ENCODE measurements around the gene A3GALT2. TPM values are rescaled to one million over a fixed set of nuclear protein-coding genes. Genes with fewer than 3 reads are reported as not detected.

The A3GALT2 gene
- total RNA-seq, 1 experiment from 2014 or later = not detected

GRCh38 chr1:33280091-33280661, 40.7 kb downstream of the A3GALT2 start:
- no peaks in the 10 kb centered on the region for H3K27me3 ChIP-seq (ENCODE audit: control insufficient read depth, insufficient read depth, low read length)
- no peaks in the 10 kb centered on the region for H3K9me3 ChIP-seq (ENCODE audit: control insufficient read depth, insufficient read depth, low read depth, low read length)
- POLR2A ChIA-PET = no interaction called here
- in situ Hi-C loops (cut with HindIII; ENCODE audit: low pct_unique_long_range_greater_than_20kb, low sequenced_read_pairs) (no loop called here), intact Hi-C loops (cut with micrococcal nuclease; ENCODE audit: unreplicated experiment) (no loop called here)
- H3K4me3 ChIP-seq (ENCODE audit: low read depth in 2 of 2, low read length in 2 of 2) = no peak overlapping the region
- ATAC-seq (no peak), DNase-seq (ENCODE audit: low read depth, low spot score) (no peak)
- no peaks in the 10 kb centered on the region for H3K36me3 ChIP-seq (ENCODE audit: control insufficient read depth, insufficient read depth, low read length)
- CTCF ChIA-PET = no interaction called here
- no peaks in the 10 kb centered on the region for H3K4me1 ChIP-seq (ENCODE audit: control insufficient read depth, insufficient read depth, low read length)
- no peak overlapping the region for H3K27ac ChIP-seq (ENCODE audit: low read length)
- no peak for TF ChIP-seq REST (IDR thresholded peaks at IDR 0.05; ENCODE audit: insufficient read depth in 1 of 2, low read depth in 2 of 2, low read length in 1 of 2)
- no TSS peak for BruUV-seq (replicated peaks)

DNA sequence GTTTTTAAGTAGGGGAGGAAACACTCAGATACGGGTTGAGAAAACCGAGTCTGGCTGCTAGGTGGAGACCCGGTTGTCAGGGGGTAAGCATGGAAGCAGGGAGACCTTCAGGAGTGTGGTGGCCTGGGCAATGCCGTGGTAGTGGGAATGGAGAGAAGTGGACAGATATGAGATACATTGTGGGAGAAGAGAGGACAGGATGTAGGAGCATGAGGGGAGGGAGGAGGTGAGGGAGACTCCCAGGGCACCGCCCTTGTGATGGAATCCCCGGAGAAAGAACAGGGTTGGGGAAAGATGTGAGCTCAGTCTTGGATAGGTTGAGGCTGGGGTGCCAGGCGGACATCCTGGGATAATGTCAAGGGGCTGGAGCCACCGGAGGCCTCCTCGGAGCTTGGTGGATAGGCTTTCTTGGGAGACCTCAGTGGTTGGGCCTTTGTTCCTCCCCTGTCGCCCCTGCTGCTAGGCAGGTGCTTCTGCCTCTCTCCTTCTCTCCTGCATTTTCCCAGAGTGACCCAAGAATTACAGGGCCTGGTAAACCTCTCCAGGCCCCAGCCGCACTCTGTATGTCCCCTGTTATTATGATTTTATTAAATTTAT, 43.3 kb downstream of the A3GALT2 start:
- no TSS peak for BruUV-seq (replicated peaks)
- ChIA-PET CTCF (no interaction called here), POLR2A (no interaction called here)
- in situ Hi-C loops (cut with HindIII; ENCODE audit: low pct_unique_long_range_greater_than_20kb, low sequenced_read_pairs) = no loop called here
- no peaks in the 10 kb centered on the region for H3K27me3 ChIP-seq (ENCODE audit: control insufficient read depth, insufficient read depth, low read length)
- no peaks in the 10 kb centered on the region for H3K4me1 ChIP-seq (ENCODE audit: control insufficient read depth, insufficient read depth, low read length)
- DNase-seq (ENCODE audit: low read depth, low spot score) = no peak
- no peaks in the 10 kb centered on the region for H3K9me3 ChIP-seq (ENCODE audit: control insufficient read depth, insufficient read depth, low read depth, low read length)
- no peak overlapping the region for H3K4me3 ChIP-seq (ENCODE audit: low read depth in 2 of 2, low read length in 2 of 2)
- intact Hi-C loops (cut with micrococcal nuclease; ENCODE audit: unreplicated experiment) = no loop called here
- ATAC-seq = no peak
- TF ChIP-seq CTCF (IDR thresholded peaks at IDR 0.05) = no peak
- H3K27ac ChIP-seq (ENCODE audit: low read length) = no peak overlapping the region
- H3K36me3 ChIP-seq (ENCODE audit: control insufficient read depth, insufficient read depth, low read length) = no peaks in the 10 kb centered on the region

- H3K4me3 ChIP-seq (ENCODE audit: low read depth in 2 of 2, low read length in 2 of 2) = no peak overlapping the region
- BruUV-seq (replicated peaks) = no TSS peak
Observed at GRCh38 chr1:33276573-33277298, 44.2 kb downstream of the A3GALT2 start.

More at GRCh38 chr1:33276573-33277298, 44.2 kb downstream of the A3GALT2 start:
- no peak for ATAC-seq
- no peaks in the 10 kb centered on the region for H3K27me3 ChIP-seq (ENCODE audit: control insufficient read depth, insufficient read depth, low read length)
- ChIA-PET CTCF (no interaction called here), POLR2A (no interaction called here)
- DNase-seq (ENCODE audit: low read depth, low spot score) = no peak
- H3K36me3 ChIP-seq (ENCODE audit: control insufficient read depth, insufficient read depth, low read length) = no peaks in the 10 kb centered on the region
- no peak overlapping the region for H3K27ac ChIP-seq (ENCODE audit: low read length)
- H3K9me3 ChIP-seq (ENCODE audit: control insufficient read depth, insufficient read depth, low read depth, low read length) = no peaks in the 10 kb centered on the region
- TF ChIP-seq SIN3A (IDR thresholded peaks at IDR 0.05; ENCODE audit: borderline replicate concordance, insufficient read depth, low read depth, low read length) (no peak), REST (IDR thresholded peaks at IDR 0.05; ENCODE audit: insufficient read depth in 1 of 2, low read depth in 2 of 2, low read length in 1 of 2) (no peak), TCF7L2 (IDR thresholded peaks at IDR 0.05; ENCODE audit: low read depth, low read length) (no peak), CTCF (IDR thresholded peaks at IDR 0.05) (no peak), POLR2AphosphoS5 (IDR thresholded peaks at IDR 0.05; ENCODE audit: low read depth, low read length) (no peak)
- no peaks in the 10 kb centered on the region for H3K4me1 ChIP-seq (ENCODE audit: control insufficient read depth, insufficient read depth, low read length)
- intact Hi-C loops (cut with micrococcal nuclease; ENCODE audit: unreplicated experiment) (no loop called here), in situ Hi-C loops (cut with HindIII; ENCODE audit: low pct_unique_long_range_greater_than_20kb, low sequenced_read_pairs) (no loop called here)
